Smooth muscle cell (in vitro differentiated cells): Measurements from ENCODE around the gene CCDC154. TPM values are rescaled to one million over a fixed set of nuclear protein-coding genes. Genes with fewer than 3 reads are reported as not detected.

Experiments used
- DNase-seq: peaks from one replicate; lab custom pipeline; 2025; ENCODE audit not compliant: unreplicated experiment; lab: John Stamatoyannopoulos, UW
- H2AFZ ChIP-seq: fragments of 200-600 bp; sonication (generic); 2 replicates; pipeline ENCODE4 v1.6.0; 2016; ENCODE audit warnings: antibody characterized with exemption, low read depth, mild to moderate bottlenecking
- H3F3A ChIP-seq: fragments of 200-600 bp; sonication (generic); 2 replicates; pipeline ENCODE4 v1.6.0; 2017; ENCODE audit warnings: antibody characterized with exemption, low read depth
- H3K27ac ChIP-seq: fragments of 200-600 bp; sonication (generic); 2 replicates; pipeline ENCODE4 v1.5.1; 2016; ENCODE audit warnings: low read depth, mild to moderate bottlenecking
- H3K27me3 ChIP-seq: fragments of 200-600 bp; sonication (generic); 2 replicates; pipeline ENCODE4 v1.6.1; 2016; ENCODE audit warnings: low read depth, mild to moderate bottlenecking
- H3K36me3 ChIP-seq: fragments of 200-600 bp; sonication (generic); 2 replicates; pipeline ENCODE4 v1.5.1; 2016; ENCODE audit warnings: low read depth
- H3K4me1 ChIP-seq: fragments of 200-600 bp; sonication (generic); 2 replicates; pipeline ENCODE4 v1.5.1; 2016; ENCODE audit warnings: low read depth
- H3K4me2 ChIP-seq: fragments of 200-600 bp; sonication (generic); 2 replicates; pipeline ENCODE4 v1.6.0; 2016; ENCODE audit warnings: mild to moderate bottlenecking
- H3K4me3 ChIP-seq: fragments of 200-600 bp; sonication (generic); 2 replicates; pipeline ENCODE4 v1.5.1; 2016; ENCODE audit warnings: mild to moderate bottlenecking
- H3K79me2 ChIP-seq: fragments of 200-600 bp; sonication (generic); 2 replicates; pipeline ENCODE4 v1.6.0; 2016; ENCODE audit warnings: low read depth, mild to moderate bottlenecking
- H3K9ac ChIP-seq: fragments of 200-600 bp; sonication (generic); 2 replicates; pipeline ENCODE4 v1.6.0; 2016; ENCODE audit warnings: low read depth
- H3K9me3 ChIP-seq: fragments of 200-600 bp; sonication (generic); replicated peaks from 2 replicates; pipeline ENCODE4 v1.5.1; 2016; ENCODE audit warnings: low read depth
- H4K20me1 ChIP-seq: fragments of 200-600 bp; sonication (generic); 2 replicates; pipeline ENCODE4 v1.6.0; 2016; ENCODE audit warnings: low read depth
- WGBS: methylation state at CpG from one replicate; pipeline ENCODE4 v1.1.7; 2016; ENCODE audit warnings: low lambda C conversion rate; 5-methylcytosine and 5-hydroxymethylcytosine counted together
- polyA plus RNA-seq: library from polyadenylated mRNA; unstranded; fragments of >200 nt; fragmentation: Nextera tagmentation; extraction: Ambion mirVana; gene quantifications from 2 replicates; pipeline ENCODE4 v1.2.1, GENCODE V29; 2016
- total RNA-seq: library from RNA; depleted of rRNA; stranded (reverse); fragments of >200 nt; gene quantifications from 2 replicates; pipeline ENCODE4 v1.2.3, GENCODE V29; 2014
- TF ChIP-seq, protein P1 (sequence below): fragments of 200-600 bp; sonication (generic); IDR thresholded peaks from 2 replicates; pipeline ENCODE4 v1.5.1; 2017; ENCODE audit warnings: borderline replicate concordance, mild to moderate bottlenecking, antibody characterized with exemption; ENCODE audit not compliant: insufficient read depth, poor library complexity, severe bottlenecking

Gene CCDC154
- total and polyA plus RNA-seq, 2 experiments from 2014 or later: 0.24 TPM; not detected in 1

DNA sequence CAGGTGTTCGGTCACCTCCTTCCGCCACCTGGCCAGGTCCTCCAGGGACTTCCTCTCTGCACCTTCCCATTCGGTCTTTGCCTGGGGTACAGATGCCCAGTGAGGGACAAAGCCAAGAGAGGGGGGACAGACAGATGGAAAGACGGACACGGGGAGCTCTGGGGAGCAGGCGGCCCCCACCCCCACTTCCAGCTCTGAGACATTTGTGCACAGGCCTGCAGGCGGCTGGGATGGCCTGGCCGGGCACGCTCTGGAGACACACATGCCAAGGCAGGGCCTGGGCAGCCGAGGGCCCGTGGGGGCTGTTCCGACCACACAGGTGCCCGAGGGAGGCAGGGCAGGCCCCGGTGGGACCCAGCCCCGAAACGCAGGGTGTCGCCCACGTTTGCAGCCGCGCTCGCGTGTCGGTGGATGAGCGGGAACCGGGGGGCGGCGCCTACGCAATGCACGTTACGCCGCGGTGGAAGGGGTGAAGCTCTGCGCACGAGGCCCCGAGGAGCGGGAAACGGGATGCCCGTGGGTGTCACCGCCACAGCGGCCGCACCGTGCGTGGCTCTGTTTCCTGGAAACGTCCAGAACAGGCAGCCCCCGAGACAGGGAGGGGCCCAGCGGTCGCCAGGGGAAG, 7.5 kb downstream of the CCDC154 start:
- Histone ChIP-seq H3K9ac (no peak overlapping the region), H3K27ac (no peak overlapping the region), H3K36me3 (no peaks in the 10 kb centered on the region), H3K9me3 (no peaks in the 10 kb centered on the region), H3K79me2 (no peaks in the 10 kb centered on the region), H4K20me1 (no peaks in the 10 kb centered on the region), H3K4me3 (no peak overlapping the region), H3F3A (no peaks in the 10 kb centered on the region), H3K27me3 (no peaks in the 10 kb centered on the region), H3K4me2 (no peak overlapping the region), H2AFZ (no peak overlapping the region), H3K4me1 (no peaks in the 10 kb centered on the region)
- TF ChIP-seq, protein P1, sequence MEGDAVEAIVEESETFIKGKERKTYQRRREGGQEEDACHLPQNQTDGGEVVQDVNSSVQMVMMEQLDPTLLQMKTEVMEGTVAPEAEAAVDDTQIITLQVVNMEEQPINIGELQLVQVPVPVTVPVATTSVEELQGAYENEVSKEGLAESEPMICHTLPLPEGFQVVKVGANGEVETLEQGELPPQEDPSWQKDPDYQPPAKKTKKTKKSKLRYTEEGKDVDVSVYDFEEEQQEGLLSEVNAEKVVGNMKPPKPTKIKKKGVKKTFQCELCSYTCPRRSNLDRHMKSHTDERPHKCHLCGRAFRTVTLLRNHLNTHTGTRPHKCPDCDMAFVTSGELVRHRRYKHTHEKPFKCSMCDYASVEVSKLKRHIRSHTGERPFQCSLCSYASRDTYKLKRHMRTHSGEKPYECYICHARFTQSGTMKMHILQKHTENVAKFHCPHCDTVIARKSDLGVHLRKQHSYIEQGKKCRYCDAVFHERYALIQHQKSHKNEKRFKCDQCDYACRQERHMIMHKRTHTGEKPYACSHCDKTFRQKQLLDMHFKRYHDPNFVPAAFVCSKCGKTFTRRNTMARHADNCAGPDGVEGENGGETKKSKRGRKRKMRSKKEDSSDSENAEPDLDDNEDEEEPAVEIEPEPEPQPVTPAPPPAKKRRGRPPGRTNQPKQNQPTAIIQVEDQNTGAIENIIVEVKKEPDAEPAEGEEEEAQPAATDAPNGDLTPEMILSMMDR: no peak
- WGBS: 92% methylated on average over 45 of the region's 47 CpGs
- no peak for DNase-seq

DNA sequence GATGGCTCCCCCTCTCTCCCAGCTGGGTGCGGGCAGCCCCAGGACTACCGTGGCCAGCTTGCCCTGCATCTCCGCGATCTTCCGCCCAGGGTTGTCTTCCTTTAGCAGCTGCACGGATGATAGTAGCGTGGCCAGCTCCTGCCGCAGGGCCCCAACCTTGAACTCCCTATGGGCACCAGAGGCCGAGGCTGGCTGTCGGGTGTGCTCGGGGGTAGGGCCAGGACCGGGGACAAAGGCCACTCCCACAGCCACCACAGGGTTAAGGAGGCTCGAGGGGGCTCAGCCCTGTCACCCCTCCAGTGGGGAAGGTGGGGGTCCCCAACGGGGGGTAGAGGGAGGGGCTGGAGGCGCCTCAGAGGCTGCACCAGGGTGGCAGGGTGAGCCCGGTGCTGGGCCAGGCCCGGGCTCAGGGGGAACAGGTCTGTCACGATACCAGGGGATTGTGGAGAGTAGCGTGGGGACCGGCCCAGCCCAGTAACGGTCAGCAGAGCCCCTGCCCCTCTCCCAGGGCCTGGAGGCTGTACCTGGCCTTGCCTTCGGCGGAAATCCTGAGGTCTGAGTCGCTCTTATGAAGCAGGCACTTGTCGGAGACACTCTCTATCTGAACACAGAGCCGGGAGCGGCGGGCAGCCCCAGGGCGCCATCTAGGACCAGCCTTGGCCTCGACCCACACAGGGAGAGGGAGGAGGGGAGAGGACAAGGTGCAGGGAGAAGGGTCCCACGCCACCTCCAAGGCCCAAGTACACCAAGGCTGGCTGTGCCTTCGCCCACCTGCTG, 8.2 kb downstream of the CCDC154 start:
- Histone ChIP-seq H3K27ac (no peak overlapping the region), H3K79me2 (no peaks in the 10 kb centered on the region), H3K4me3 (no peak overlapping the region), H4K20me1 (no peaks in the 10 kb centered on the region), H3K9me3 (no peaks in the 10 kb centered on the region), H3K9ac (no peak overlapping the region), H3K36me3 (no peaks in the 10 kb centered on the region), H2AFZ (no peak overlapping the region), H3K27me3 (no peaks in the 10 kb centered on the region), H3K4me2 (no peak overlapping the region), H3F3A (no peaks in the 10 kb centered on the region), H3K4me1 (no peaks in the 10 kb centered on the region)
- 83% methylated on average over 26 of the region's 32 CpGs for WGBS
- DNase-seq: no peak
- TF ChIP-seq, protein P1: no peak

DNA sequence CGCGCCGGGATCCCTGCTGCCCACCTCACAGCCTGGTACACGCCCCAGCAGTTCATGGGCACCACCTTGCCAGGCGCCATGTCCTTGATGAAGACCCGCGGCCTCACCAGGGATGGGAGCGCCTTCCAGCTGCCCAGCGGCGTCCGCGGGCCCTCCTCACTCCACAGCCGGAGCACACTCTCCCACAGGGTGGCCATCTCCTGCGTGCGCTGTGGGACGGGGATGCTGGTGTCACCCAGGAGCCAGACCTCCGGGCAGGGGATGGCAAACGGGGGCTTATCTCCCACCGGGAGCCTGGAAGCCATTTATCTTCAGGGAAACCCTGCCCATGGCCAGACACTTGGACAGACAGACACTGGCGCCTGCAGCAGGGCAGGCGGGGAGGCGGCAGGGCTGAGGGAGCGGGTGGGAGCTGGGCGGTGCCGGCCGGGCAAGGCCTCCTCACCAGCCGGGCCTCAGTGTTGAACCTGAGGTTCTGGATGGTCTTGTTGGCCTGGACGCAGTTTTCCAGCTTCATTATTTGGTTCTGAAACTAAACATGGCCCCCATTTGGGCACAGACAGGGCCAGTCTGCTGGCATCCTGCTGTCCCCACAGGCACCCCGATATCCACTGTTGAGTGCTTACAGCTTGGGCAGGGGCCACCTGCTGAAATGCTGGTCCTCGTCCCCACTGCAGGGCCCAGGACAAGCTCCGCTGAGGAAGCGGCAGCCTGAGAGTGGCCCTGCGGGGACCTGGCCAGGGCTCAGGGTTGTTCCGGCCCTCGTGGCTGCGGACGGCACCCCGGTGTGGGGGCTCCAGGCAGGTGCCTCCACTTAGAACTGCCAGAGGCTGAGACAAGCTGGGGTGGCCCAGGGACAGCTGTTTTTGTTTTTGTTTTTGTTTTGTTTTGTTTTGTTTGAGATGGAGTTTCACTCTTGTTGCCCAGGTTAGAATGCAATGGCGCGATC, 9.4 kb downstream of the CCDC154 start:
- no peaks in the 10 kb centered on the region for H4K20me1 ChIP-seq
- H3K36me3 ChIP-seq: no peaks in the 10 kb centered on the region
- no peak overlapping the region for H2AFZ ChIP-seq
- H3K27ac ChIP-seq: no peak overlapping the region
- TF ChIP-seq, protein P1: no peak
- H3K27me3 ChIP-seq: no peaks in the 10 kb centered on the region
- no peaks in the 10 kb centered on the region for H3K79me2 ChIP-seq
- H3K4me2 ChIP-seq: no peak overlapping the region
- no peaks in the 10 kb centered on the region for H3F3A ChIP-seq
- no peak overlapping the region for H3K4me3 ChIP-seq
- no peak for DNase-seq
- no peaks in the 10 kb centered on the region for H3K9me3 ChIP-seq
- 96% methylated on average over 40 of the region's 40 CpGs for WGBS
- no peaks in the 10 kb centered on the region for H3K4me1 ChIP-seq
- H3K9ac ChIP-seq: no peak overlapping the region
